Activated CD4-positive, alpha-beta T cell treated with anti-CD3 and anti-CD28 coated beads for 48 hours (primary cell): ENCODE data around the gene BRINP3.

Source experiments
- DNase-seq: peaks from one replicate; pipeline ENCODE4 v3.0.0-alpha.2; 2020

The BRINP3 gene

GRCh38 chr1:190444464-190444863, 33.2 kb downstream of the BRINP3 start:
- no peak for DNase-seq

- no peak for DNase-seq
These were observed 38.2 kb downstream of the BRINP3 start for GRCh38 chr1:190439447-190439846.

- no peak for DNase-seq
These were observed 41.0 kb downstream of the BRINP3 start for GRCh38 chr1:190436615-190437014.

DNA sequence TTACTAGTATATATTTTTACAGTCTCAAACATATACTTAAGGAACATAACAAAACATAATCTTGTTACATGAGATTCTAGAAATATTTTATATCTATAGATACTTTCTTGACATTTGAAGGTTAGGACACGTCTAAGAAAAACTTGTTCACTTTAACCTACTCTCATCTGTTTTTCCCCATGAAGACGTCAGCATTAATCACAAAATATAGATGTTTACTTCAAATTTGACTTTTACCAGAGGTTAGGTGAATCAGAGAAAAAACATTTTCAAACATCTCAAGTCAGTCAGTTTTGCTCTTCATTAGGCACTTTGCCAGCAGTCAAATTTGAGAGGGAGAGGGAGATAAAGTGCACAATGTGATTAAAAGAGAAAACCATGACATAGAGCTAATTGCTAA, 47.7 kb downstream of the BRINP3 start:
- DNase-seq, result no peak

DNA sequence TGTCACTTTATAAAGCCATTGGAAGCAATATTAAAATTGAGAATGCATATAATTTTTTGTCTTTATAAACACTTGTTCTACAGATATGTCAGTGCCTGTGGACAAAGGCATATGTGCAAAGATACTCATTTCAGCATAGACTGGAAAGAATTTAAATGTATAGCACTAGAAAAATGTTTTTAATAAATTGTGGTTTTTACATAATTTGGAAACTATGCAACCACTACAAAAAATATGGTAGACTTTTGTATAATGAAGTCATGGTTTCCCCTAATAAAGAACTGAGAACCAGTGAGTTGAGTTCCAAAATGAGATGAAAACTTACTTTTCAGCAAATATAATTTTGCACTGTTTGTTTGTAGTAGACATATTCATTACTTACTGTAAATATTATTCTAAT, 48.5 kb downstream of the BRINP3 start:
- no peak for DNase-seq

DNA sequence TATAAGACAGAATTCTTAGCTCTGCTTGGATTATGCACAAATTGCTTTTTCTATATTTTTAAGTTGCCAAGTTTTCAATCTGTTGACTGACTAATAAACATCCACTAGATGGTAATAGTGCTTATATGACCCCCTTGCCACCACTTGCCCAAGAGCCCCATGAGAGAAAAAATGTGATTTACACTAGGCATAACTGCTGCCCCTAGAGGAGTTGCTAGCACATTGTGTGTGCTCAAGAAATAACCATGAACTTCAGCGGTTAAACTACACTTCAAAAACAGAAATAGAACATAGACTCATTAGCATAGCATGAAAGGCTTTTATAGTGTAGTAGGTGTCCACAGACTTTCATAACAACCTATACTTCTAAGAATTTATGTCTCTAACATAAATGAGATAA, 61.4 kb downstream of the BRINP3 start:
- no peak for DNase-seq

DNA sequence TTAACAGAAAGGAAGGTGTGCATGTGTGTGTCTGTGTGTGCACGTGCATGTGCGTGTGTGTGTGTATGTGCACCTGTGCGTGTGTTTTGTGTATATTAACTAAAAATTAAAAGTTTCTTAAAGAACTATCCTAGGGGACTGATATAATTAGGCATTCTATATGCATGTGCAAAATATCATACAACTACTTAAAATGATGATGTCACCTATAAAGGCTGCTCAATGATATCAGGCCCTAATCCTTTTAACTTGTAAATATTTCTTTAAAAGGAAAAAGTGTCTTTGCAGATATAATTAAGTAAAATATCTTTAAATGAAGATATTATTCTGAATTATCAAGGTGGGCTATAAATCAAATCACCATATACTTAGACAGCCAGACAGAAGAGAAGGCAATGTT, 64.5 kb downstream of the BRINP3 start:
- DNase-seq, result no peak

- DNase-seq, result no peak
These were observed 74.3 kb downstream of the BRINP3 start for GRCh38 chr1:190403402-190403801.

DNA sequence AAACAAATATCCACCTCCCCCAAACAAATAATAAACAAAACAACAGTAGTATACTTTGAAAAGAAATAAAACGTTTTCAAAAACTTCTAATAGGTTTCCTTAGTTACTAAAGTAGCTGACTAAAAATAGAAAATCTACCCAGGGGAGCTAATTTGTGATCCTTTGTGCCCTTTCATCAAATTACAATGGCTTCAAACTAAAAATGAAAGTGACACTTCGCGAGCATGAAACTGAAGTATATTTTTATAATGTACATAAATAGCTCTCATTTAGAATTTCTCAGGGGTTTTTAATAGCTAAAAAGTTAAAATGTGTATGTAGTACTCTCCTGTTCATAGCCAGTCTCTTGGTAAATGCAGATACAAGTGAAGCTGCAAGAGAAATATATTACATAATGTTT, 78.4 kb downstream of the BRINP3 start:
- no peak for DNase-seq

DNA sequence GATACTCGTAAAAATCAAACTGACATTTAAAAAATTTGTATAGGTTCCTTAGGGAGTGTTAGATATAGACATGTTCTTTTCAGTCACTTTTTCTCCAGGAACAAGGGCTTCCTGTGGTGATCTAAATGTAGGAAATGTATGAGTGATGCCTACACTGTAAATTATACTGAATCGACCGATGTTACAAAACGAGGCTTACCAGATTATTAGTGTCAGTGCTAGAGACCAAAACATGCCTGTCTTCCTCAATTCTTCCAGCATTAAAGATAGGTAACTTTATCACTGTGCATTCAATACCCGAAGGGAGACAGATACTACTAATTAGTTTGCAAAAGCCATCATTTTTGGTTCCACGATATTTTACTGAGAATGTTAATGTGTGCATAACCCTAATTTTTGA, 86.1 kb downstream of the BRINP3 start:
- DNase-seq, result no peak

- no peak for DNase-seq
These were observed 99.7 kb downstream of the BRINP3 start for GRCh38 chr1:190377991-190378390.

- no peak for DNase-seq
These were observed 100.4 kb downstream of the BRINP3 start for GRCh38 chr1:190377294-190377693.

GRCh38 chr1:190376044-190376443, 101.6 kb downstream of the BRINP3 start:
- DNase-seq, result no peak

DNA sequence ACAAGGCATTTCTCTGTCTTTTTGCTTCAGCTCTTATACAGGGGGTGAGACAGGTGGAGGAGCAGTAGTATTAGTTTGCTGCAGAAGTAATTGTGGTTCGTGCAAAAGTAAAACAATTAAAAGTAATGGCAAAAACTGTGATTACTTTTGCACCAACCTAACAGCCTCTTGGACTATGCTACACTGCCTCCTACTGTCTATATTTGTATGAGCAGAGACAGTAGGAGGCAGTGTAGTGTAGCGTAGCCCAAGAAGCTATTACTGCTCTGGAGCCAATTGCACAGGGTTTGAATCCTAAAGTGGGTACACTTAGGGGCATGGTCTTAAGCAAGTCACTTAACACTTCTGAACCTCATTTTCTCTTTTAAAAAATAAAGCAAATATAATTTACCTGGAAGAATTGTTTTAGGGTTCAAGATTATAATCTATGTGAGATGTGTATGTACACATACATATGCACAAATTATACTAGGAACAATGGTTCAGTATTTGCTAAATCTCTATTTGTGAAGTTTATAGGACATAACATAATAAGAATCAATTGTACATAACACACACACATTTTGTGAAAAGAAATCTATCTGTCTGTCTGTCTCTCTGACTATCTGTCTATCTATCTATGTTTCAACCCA, 103.8 kb downstream of the BRINP3 start:
- DNase-seq, result no peak

GRCh38 chr1:190367200-190367599, 110.5 kb downstream of the BRINP3 start:
- DNase-seq, result no peak

GRCh38 chr1:190365283-190365682, 112.4 kb downstream of the BRINP3 start:
- DNase-seq, result no peak

DNA sequence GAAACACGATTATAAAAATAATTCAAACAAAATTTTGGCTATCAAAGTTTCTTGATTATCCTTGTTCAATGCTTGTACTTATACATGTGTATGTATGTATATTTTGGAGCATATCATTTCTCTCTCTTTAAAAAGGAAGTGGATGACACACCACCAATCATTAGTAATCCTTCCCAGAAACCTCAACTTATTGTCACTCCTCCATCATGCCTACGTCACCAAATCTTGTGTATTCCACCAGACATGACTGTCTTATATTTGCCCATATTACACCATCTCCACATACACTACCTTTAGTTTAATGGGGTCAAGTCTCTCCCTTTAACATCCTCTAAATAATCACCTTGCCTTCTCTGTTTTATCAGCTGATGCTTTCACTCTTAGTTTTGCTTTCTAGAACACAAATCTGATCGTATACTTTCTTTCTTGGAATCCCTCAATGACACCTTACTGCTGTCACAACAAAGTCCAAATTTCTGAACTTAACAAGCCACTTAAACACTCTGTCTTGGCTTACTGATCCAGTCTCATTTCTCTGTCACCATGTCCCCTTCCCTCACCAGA, 124.0 kb downstream of the BRINP3 start:
- no peak for DNase-seq

- DNase-seq, result no peak
These were observed 133.2 kb downstream of the BRINP3 start for GRCh38 chr1:190344454-190344853.

DNA sequence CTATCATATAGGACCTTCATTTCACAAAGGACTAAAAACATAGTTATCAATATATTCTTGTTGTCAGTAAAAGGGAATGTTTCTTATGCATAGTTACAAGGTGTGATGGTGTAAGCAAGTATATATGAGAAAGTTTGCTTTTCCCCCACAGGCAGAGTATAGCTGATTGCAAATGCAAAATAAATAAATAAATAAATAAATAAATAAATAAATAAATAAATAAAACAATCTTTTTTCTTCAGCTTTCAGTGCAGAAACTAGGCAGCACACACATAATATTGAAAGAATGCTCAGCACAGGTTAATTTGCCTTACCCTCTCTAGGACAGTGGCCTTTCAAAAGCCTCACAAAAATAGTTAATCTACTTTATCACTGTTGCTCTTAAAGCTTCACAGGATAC, 138.8 kb downstream of the BRINP3 start:
- no peak for DNase-seq

- DNase-seq, result no peak
These were observed 148.8 kb downstream of the BRINP3 start for GRCh38 chr1:190328871-190329270.

DNA sequence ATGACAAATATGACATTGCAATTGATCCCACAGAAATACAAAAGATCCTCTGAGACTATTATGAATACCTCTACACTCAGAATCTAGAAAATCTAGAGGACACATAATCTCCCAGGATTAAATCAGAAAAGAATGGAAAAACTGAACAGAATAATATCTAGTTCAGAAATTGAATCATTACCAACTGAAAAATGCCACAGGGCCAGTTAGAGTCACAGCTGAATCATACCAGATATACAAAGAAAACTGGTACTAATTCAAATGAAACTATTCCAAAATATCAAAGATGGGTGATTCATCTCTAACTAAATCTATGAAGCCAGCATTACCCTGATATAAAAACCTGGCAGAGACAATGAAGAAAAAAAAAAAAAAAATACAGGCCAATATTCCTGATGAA, 149.3 kb downstream of the BRINP3 start:
- DNase-seq, result no peak

GRCh38 chr1:190327271-190327670, 150.4 kb downstream of the BRINP3 start:
- no peak for DNase-seq

GRCh38 chr1:190323530-190323929, 154.1 kb downstream of the BRINP3 start:
- DNase-seq, result no peak

DNA sequence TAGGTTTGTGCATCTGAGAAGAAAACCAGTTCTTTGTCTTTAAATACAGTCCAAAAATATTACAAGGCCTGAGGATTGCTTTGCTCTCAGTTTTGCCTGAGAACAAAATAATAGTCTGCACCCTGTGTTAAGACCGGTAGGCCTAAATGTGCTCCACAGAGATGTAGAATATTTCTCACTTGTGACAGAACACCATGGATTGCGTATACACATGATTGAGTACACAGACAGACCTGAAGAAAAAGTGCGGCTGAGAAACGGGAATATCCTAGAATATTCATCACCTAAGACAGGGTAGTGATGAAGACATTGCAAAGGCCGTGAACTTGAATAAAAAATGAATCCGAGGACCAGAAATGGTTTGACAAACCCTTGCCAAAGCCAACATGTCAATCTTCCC, 155.4 kb downstream of the BRINP3 start:
- DNase-seq, result no peak

GRCh38 chr1:190320952-190321351, 156.7 kb downstream of the BRINP3 start:
- DNase-seq, result no peak
